ENCODE measurements around the gene CNKSR3.

The CNKSR3 gene

DNA sequence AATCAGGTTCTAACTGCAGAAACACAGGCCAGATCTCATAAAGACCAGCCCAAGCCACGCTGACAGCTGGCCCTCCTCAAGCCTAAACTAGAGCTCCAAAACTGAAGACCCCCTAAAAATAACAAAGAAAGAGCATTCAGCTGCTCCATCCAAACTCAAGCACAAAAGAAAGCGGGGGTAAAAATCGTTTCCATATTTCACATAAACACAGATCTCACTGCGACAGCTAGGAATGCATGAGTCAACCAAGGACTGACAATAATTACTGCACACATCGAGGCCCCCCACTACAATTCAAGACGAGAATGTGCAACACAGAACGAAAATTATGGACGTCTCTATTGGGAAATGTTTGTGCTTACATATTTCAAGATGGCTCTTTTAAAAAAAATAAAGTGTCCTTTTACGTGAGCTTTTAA, 31.1 kb downstream of the CNKSR3 start:
- no peak for DNase-seq (ENCODE audit: low read depth, low spot score)

- DNase-seq (ENCODE audit: low read depth, low spot score), result no peak
Measured at GRCh38 chr6:154478701-154479060, 31.8 kb downstream of the CNKSR3 start.

- DNase-seq (ENCODE audit: low read depth, low spot score), result no peak
Measured at GRCh38 chr6:154478021-154478700, 32.3 kb downstream of the CNKSR3 start.

DNA sequence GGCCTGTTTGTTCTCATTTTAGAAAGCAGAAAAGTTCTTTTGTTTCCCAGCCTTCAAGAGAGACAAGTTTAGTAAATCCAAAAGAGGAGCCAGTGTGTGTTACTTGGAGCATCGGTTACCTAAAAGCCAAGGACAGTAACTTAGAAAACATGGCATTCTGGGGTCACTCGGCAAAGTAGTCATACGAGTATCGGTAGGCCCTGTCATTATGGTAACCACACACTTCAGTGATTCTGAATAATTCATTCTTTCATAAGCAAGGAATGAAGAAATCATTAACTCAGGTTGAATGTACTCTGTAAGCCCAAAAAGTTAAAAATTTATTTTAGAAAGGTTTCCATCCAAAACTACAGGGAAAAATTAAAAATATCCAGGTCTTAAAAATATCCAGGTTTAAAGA, 34.0 kb downstream of the CNKSR3 start:
- no peak for DNase-seq (ENCODE audit: low read depth, low spot score)

GRCh38 chr6:154474648-154475428, 35.6 kb downstream of the CNKSR3 start:
- DNase-seq (ENCODE audit: low read depth, low spot score), result no peak

GRCh38 chr6:154473324-154473723, 37.2 kb downstream of the CNKSR3 start:
- no peak for DNase-seq (ENCODE audit: low read depth, low spot score)

GRCh38 chr6:154471609-154472362, 38.7 kb downstream of the CNKSR3 start:
- no peak for DNase-seq (ENCODE audit: low read depth, low spot score)

GRCh38 chr6:154469306-154469935, 41.1 kb downstream of the CNKSR3 start:
- DNase-seq (ENCODE audit: low read depth, low spot score), result no peak

- no peak for DNase-seq (ENCODE audit: low read depth, low spot score)
Measured at GRCh38 chr6:154468760-154469159, 41.7 kb downstream of the CNKSR3 start.

DNA sequence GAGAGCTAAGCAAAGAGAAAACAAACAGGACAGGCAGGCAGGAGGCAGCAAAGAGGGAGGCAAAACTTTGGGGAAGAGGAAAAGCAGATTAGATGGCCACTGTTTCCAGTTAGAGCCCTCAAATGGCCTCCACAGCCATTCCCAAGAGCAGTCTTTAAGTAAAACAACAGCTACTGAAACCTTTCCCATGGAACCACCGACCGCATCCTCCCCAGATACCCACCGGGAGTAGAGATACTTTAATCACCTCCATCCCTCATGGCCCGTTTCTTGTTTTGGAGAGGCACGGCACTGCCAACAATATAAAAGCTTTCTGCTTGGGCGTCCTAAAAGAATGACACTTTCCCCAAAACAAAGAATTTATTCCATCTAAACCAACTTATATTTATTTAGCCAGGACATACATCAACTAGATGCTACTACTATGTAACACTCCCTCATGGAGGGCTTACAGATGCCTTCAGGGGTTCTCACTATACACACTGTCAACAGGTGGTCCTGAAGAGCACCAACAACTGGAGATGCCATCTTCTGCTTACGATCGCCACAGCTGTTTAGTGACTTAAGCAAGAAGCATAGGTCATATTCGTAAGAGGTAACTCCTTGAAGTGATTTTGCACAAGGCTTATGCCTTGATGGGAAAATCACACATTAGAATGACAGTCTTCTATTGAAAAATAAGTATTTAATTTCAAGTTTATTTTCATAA, 43.4 kb downstream of the CNKSR3 start:
- DNase-seq (ENCODE audit: low read depth, low spot score), result no peak

GRCh38 chr6:154466139-154466538, 44.3 kb downstream of the CNKSR3 start:
- DNase-seq (ENCODE audit: low read depth, low spot score), result no peak

- DNase-seq (ENCODE audit: low read depth, low spot score), result no peak
Measured at GRCh38 chr6:154463573-154464419, 46.7 kb downstream of the CNKSR3 start.

DNA sequence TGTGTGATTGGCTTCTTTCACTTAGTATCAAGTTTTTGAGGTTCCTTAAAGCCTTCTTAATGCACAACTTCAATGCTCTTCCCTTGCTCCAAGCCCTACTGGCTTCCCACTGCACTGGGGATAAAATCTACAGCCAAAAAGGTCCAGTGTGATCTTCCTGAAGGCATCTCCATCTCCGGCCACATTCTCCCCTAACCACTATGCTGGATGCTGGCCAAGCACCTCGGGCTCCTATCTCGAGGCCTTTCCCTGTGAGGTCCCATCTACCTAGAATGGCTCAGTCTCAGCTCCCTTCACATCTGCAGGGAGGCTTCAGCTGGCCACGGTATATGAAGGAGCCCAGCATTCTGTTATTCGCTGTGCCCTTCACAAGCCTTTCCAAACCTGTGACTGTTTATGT, 48.1 kb downstream of the CNKSR3 start:
- DNase-seq (ENCODE audit: low read depth, low spot score), result no peak

DNA sequence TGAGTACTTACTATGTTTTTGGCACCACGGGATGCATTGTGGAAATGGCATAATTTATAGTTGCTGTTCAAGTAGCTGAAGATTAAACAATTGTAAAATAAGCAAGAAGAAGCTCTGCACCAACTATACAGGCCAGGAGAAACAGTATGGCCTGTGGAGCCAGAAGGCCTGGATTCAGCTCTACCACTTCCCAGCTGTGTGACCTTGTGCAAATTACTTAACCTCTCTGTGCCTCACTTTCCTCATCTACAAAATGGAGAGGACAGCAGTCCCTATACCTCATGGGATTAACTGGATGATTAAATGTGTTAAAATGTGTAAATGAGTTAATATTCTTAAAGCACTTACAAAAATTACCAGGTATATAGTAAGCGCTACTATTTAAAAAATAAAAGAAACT, 49.1 kb downstream of the CNKSR3 start:
- no peak for DNase-seq (ENCODE audit: low read depth, low spot score)

DNA sequence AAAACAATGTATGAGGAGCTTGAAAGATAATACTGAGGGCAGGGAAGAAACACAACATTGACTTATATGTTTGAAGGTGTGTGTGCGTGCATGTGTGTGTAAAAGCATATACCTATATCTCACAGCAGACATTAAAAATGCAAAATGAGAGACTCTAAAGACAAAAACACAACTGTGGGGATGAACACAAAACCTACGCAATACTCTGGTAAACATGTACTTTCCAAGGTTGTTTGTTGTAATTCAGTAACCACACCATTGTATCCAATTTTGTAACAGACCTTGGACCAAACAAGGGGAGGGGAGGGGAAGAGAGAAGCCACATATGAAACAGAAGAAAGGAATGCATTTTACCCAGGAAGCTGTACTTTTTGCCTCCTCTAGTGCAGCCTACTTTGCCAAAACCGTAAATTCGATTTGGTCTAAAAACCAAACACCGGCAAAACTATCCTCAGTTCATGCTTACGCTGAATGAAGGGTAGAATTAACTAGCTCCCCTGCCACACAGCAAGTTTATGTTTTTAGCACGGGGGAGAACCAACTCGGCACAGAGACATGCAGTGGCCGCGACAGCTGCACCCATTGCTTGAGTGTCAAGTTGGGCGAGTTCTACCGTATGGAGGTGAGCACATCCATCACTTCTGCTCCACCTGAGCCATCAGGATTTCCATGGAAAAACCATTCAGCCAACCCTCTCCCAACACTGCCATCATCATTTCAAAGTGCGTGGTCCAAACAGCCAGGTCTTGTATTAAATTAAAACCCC, 50.0 kb downstream of the CNKSR3 start:
- DNase-seq (ENCODE audit: low read depth, low spot score), result no peak

- DNase-seq (ENCODE audit: low read depth, low spot score), result no peak
Measured at GRCh38 chr6:154459513-154459912, 51.0 kb downstream of the CNKSR3 start.

DNA sequence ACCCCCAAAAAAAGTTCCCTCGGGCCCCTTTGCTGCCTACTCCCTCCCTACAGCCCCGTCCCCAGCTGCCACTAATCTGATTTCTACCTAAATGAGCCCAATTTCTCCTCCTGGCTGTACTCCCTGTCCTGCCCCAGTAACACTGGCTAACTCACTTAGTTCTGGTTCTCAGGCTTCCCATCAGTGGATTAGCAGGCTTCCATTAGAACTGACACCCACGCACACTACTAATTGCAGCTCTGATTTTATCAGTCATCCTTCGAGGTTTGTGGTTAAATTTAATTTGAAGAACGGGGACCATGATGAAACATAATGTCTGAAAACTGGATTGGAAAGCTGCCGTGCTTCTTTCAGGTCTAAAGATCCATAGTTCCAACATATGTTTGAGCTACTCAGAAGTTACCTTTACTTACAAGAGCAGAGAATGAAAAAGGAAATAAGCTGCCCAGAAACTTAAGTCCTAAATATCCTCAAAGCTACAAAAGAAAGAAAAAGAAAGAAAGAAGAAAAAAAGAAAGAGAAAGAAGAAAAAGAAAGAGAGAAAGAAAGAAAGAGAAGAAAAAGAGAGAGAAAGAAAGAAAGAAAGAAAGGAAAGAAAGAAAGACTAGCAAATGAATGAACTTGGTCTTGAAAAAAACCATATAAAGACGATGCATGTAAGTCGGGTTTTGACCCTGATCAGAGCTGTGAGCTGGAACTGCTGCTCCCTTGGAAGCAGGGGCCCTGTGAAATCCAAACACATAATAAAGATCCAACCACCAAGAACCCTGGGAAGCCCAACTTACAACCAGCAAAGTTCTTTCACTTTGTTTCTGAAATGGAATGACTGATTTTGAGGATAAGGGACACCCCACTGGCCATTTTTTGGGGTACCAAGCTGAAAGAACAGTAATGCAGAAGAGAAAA, 51.7 kb downstream of the CNKSR3 start:
- no peak for DNase-seq (ENCODE audit: low read depth, low spot score)

- DNase-seq (ENCODE audit: low read depth, low spot score), result no peak
Measured at GRCh38 chr6:154457881-154458284, 52.6 kb downstream of the CNKSR3 start.
